ENCODE data around the gene PLCL2.
A peak's percentile ranks its signal among the peaks of the same experiment; 100 is the strongest.

The PLCL2 gene

GRCh38 chr3:16841041-16841753 lies 43.6 kb upstream of the PLCL2 start:
- POLR2A ChIA-PET: no interaction called here
- CTCF ChIA-PET: interaction anchor here (0.8 to 1.4 kb wide), 4 partner anchors 28 to 312 kb away, joined by 3 read pairs; no protein-coding TSS in a partner anchor
- H3K9me3 ChIP-seq (ENCODE audit: control extremely low read depth in 1 of 5, control insufficient read depth in 4 of 5, insufficient read depth in 2 of 5, low read depth in 1 of 5, low read length in 4 of 5): no peaks in the 10 kb centered on the region
- H3K4me1 ChIP-seq (ENCODE audit: control extremely low read depth in 1 of 4, control insufficient read depth in 4 of 4, insufficient read depth in 4 of 4, low read length in 3 of 4): peaks cover 29 to 37% (median 32%) of the 10 kb centered on the region in 4 experiments
- WGBS (ENCODE audit: insufficient coverage): no CpG with 5 or more reads among the region's 7 CpGs
- peak overlapping the region in 6 of 7 experiments; percentile 30 to 79 (median 58) for H3K4me3 ChIP-seq (ENCODE audit: control insufficient read depth in 1 of 7, extremely low read depth in 1 of 7, insufficient read depth in 4 of 7, low read depth in 2 of 7, low read length in 6 of 7)
- no peak overlapping the region for H3K27ac ChIP-seq (ENCODE audit: insufficient read depth in 1 of 2, low read depth in 1 of 2, low read length in 2 of 2, poor library complexity in 1 of 2, severe bottlenecking in 2 of 2)
- H3K27me3 ChIP-seq (replicated peaks in 2 of 5; ENCODE audit: control insufficient read depth in 4 of 5, insufficient read depth in 5 of 5, low read length in 4 of 5): no peaks in the 10 kb centered on the region
- H3K36me3 ChIP-seq (ENCODE audit: control insufficient read depth in 4 of 4, insufficient read depth in 4 of 4, low read length in 3 of 4): no peaks in the 10 kb centered on the region
- DNase-seq: peak; percentile 39 to 59 (median 50)

GRCh38 chr3:16841904-16842271 lies 42.9 kb upstream of the PLCL2 start:
- Histone ChIP-seq H3K27me3 (replicated peaks in 2 of 5; ENCODE audit: control insufficient read depth in 4 of 5, insufficient read depth in 5 of 5, low read length in 4 of 5) (no peaks in the 10 kb centered on the region), H3K27ac (ENCODE audit: insufficient read depth in 1 of 2, low read depth in 1 of 2, low read length in 2 of 2, poor library complexity in 1 of 2, severe bottlenecking in 2 of 2) (peak overlapping the region; percentile 34 to 69), H3K9me3 (ENCODE audit: control extremely low read depth in 1 of 5, control insufficient read depth in 4 of 5, insufficient read depth in 2 of 5, low read depth in 1 of 5, low read length in 4 of 5) (no peaks in the 10 kb centered on the region), H3K36me3 (ENCODE audit: control insufficient read depth in 4 of 4, insufficient read depth in 4 of 4, low read length in 3 of 4) (no peaks in the 10 kb centered on the region), H3K4me1 (ENCODE audit: control extremely low read depth in 1 of 4, control insufficient read depth in 4 of 4, insufficient read depth in 4 of 4, low read length in 3 of 4) (peaks cover 33 to 43% (median 35%) of the 10 kb centered on the region in 4 experiments), H3K4me3 (ENCODE audit: control insufficient read depth in 1 of 7, extremely low read depth in 1 of 7, insufficient read depth in 4 of 7, low read depth in 2 of 7, low read length in 6 of 7) (peak overlapping the region in 5 of 7 experiments; percentile 41 to 79 (median 64))
- 4% methylated on average over 3 of the region's 3 CpGs for WGBS (ENCODE audit: insufficient coverage)
- POLR2A ChIA-PET: no interaction called here
- CTCF ChIA-PET: interaction anchor here (0.8 to 1.4 kb wide), 7 partner anchors 11 to 311 kb away, joined by 3 read pairs; no protein-coding TSS in a partner anchor
- peak; percentile 40 to 80 (median 77) for DNase-seq

- CTCF ChIA-PET: interaction anchor here (0.8 to 1.4 kb wide), 8 partner anchors 11 to 310 kb away, joined by 3 to 4 read pairs (median 3); no protein-coding TSS in a partner anchor
- DNase-seq: peak; percentile 54 to 90 (median 88)
- 20% methylated on average over 14 of the region's 16 CpGs for WGBS (ENCODE audit: insufficient coverage)
- Histone ChIP-seq H3K27me3 (replicated peaks in 2 of 5; ENCODE audit: control insufficient read depth in 4 of 5, insufficient read depth in 5 of 5, low read length in 4 of 5) (no peaks in the 10 kb centered on the region), H3K36me3 (ENCODE audit: control insufficient read depth in 4 of 4, insufficient read depth in 4 of 4, low read length in 3 of 4) (no peaks in the 10 kb centered on the region), H3K27ac (ENCODE audit: insufficient read depth in 1 of 2, low read depth in 1 of 2, low read length in 2 of 2, poor library complexity in 1 of 2, severe bottlenecking in 2 of 2) (peak overlapping the region; percentile 34 to 69), H3K4me3 (ENCODE audit: control insufficient read depth in 1 of 7, extremely low read depth in 1 of 7, insufficient read depth in 4 of 7, low read depth in 2 of 7, low read length in 6 of 7) (peak overlapping the region in 5 of 7 experiments; percentile 19 to 79 (median 41)), H3K9me3 (ENCODE audit: control extremely low read depth in 1 of 5, control insufficient read depth in 4 of 5, insufficient read depth in 2 of 5, low read depth in 1 of 5, low read length in 4 of 5) (no peaks in the 10 kb centered on the region), H3K4me1 (ENCODE audit: control extremely low read depth in 1 of 4, control insufficient read depth in 4 of 4, insufficient read depth in 4 of 4, low read length in 3 of 4) (peaks cover 33 to 43% (median 37%) of the 10 kb centered on the region in 4 experiments)
- POLR2A ChIA-PET: interaction anchor here (0.7 kb wide), 1 partner anchor 60 kb away, joined by 3 read pairs; no protein-coding TSS in a partner anchor
Observed at GRCh38 chr3:16842272-16843270, 42.2 kb upstream of the PLCL2 start.

- WGBS (ENCODE audit: insufficient coverage): no CpG with 5 or more reads among the region's 2 CpGs
- no peak overlapping the region for H3K27ac ChIP-seq (ENCODE audit: insufficient read depth in 1 of 2, low read depth in 1 of 2, low read length in 2 of 2, poor library complexity in 1 of 2, severe bottlenecking in 2 of 2)
- H3K4me1 ChIP-seq (ENCODE audit: control extremely low read depth in 1 of 4, control insufficient read depth in 4 of 4, insufficient read depth in 4 of 4, low read length in 3 of 4): peaks cover 34 to 44% (median 41%) of the 10 kb centered on the region in 4 experiments
- POLR2A ChIA-PET: no interaction called here
- no peaks in the 10 kb centered on the region for H3K36me3 ChIP-seq (ENCODE audit: control insufficient read depth in 4 of 4, insufficient read depth in 4 of 4, low read length in 3 of 4)
- no peaks in the 10 kb centered on the region for H3K27me3 ChIP-seq (replicated peaks in 2 of 5; ENCODE audit: control insufficient read depth in 4 of 5, insufficient read depth in 5 of 5, low read length in 4 of 5)
- H3K4me3 ChIP-seq (ENCODE audit: control insufficient read depth in 1 of 7, extremely low read depth in 1 of 7, insufficient read depth in 4 of 7, low read depth in 2 of 7, low read length in 6 of 7): no peak overlapping the region
- CTCF ChIA-PET: interaction anchor here (0.7 to 1.3 kb wide), 6 partner anchors 9 to 99 kb away, joined by 3 to 4 read pairs (median 3); no protein-coding TSS in a partner anchor
- no peak for DNase-seq
- no peaks in the 10 kb centered on the region for H3K9me3 ChIP-seq (ENCODE audit: control extremely low read depth in 1 of 5, control insufficient read depth in 4 of 5, insufficient read depth in 2 of 5, low read depth in 1 of 5, low read length in 4 of 5)
Observed at GRCh38 chr3:16844222-16844621, 40.5 kb upstream of the PLCL2 start.

- DNase-seq: no peak
- no peaks in the 10 kb centered on the region for H3K27me3 ChIP-seq (replicated peaks in 2 of 5; ENCODE audit: control insufficient read depth in 4 of 5, insufficient read depth in 5 of 5, low read length in 4 of 5)
- H3K4me1 ChIP-seq (ENCODE audit: control extremely low read depth in 1 of 4, control insufficient read depth in 4 of 4, insufficient read depth in 4 of 4, low read length in 3 of 4): peaks cover 38 to 50% (median 46%) of the 10 kb centered on the region in 4 experiments
- no peaks in the 10 kb centered on the region for H3K36me3 ChIP-seq (ENCODE audit: control insufficient read depth in 4 of 4, insufficient read depth in 4 of 4, low read length in 3 of 4)
- ChIA-PET CTCF (interaction anchor here (1.3 kb wide), 1 partner anchor 19 kb away, joined by 4 read pairs; no protein-coding TSS in a partner anchor), POLR2A (no interaction called here)
- no peak overlapping the region for H3K4me3 ChIP-seq (ENCODE audit: control insufficient read depth in 1 of 7, extremely low read depth in 1 of 7, insufficient read depth in 4 of 7, low read depth in 2 of 7, low read length in 6 of 7)
- no peak overlapping the region for H3K27ac ChIP-seq (ENCODE audit: insufficient read depth in 1 of 2, low read depth in 1 of 2, low read length in 2 of 2, poor library complexity in 1 of 2, severe bottlenecking in 2 of 2)
- no peaks in the 10 kb centered on the region for H3K9me3 ChIP-seq (ENCODE audit: control extremely low read depth in 1 of 5, control insufficient read depth in 4 of 5, insufficient read depth in 2 of 5, low read depth in 1 of 5, low read length in 4 of 5)
- no CpG with 5 or more reads among the region's 1 CpG for WGBS (ENCODE audit: insufficient coverage)
Observed at GRCh38 chr3:16844791-16845190, 40.0 kb upstream of the PLCL2 start.

GRCh38 chr3:16846373-16847080 lies 38.2 kb upstream of the PLCL2 start:
- Histone ChIP-seq H3K9me3 (ENCODE audit: control extremely low read depth in 1 of 5, control insufficient read depth in 4 of 5, insufficient read depth in 2 of 5, low read depth in 1 of 5, low read length in 4 of 5) (no peaks in the 10 kb centered on the region), H3K36me3 (ENCODE audit: control insufficient read depth in 4 of 4, insufficient read depth in 4 of 4, low read length in 3 of 4) (no peaks in the 10 kb centered on the region), H3K27me3 (replicated peaks in 2 of 5; ENCODE audit: control insufficient read depth in 4 of 5, insufficient read depth in 5 of 5, low read length in 4 of 5) (no peaks in the 10 kb centered on the region), H3K4me1 (ENCODE audit: control extremely low read depth in 1 of 4, control insufficient read depth in 4 of 4, insufficient read depth in 4 of 4, low read length in 3 of 4) (peaks cover 29 to 48% (median 46%) of the 10 kb centered on the region in 4 experiments), H3K4me3 (ENCODE audit: control insufficient read depth in 1 of 7, extremely low read depth in 1 of 7, insufficient read depth in 4 of 7, low read depth in 2 of 7, low read length in 6 of 7) (no peak overlapping the region), H3K27ac (ENCODE audit: insufficient read depth in 1 of 2, low read depth in 1 of 2, low read length in 2 of 2, poor library complexity in 1 of 2, severe bottlenecking in 2 of 2) (no peak overlapping the region)
- DNase-seq: peak in 2 of 3 donors; percentile 20 to 27
- CTCF ChIA-PET: no interaction called here
- POLR2A ChIA-PET: interaction anchor here (0.6 kb wide), 1 partner anchor 107 kb away, joined by 6 read pairs; no protein-coding TSS in a partner anchor
- WGBS (ENCODE audit: insufficient coverage): 61% methylated on average over 4 of the region's 5 CpGs
